ENCODE measurements around the gene EFCAB6.

The EFCAB6 gene

DNA sequence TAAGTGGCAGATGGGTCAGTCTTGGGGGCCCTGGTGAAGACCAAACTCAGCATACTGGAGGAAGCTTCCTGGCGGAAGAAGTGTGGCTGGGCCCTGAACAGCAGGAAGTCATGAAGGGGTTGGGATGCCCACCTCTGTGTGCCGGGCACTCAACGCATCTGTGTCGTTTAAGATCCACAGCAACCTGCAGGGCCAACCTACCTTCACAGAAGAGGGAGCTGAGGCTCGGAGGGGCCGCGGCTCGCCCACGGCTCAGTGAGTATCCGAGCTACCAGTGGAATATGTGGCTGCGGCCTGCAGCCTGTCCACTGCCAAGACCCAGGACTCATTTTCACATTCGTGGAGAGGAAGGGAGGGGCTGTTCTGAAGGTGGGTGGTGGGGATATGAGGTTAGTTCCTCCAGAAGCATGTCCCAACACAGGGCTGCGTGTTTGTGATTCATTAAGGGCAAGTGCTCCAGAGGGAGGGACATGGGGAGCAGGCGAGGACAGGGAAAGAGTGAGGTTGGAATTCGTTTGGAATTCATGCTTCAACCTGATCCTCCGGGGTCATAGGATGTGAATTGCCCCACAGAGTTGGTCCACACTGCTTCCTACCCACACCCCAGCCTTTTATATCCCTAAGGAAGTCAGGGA, 300.7 kb downstream of the EFCAB6 start:
- Mint-ChIP-seq H3K36me3 (ENCODE audit: low read depth) (no peaks in the 10 kb centered on the region), H3K9me3 (no peaks in the 10 kb centered on the region), H3K27ac (no peak overlapping the region), H3K27me3 (peaks cover 2% of the 10 kb centered on the region), H3K4me3 (no peak overlapping the region), H3K4me1 (ENCODE audit: low read depth) (no peaks in the 10 kb centered on the region)
- DNase-seq: no peak

- Mint-ChIP-seq H3K27me3 (no peaks in the 10 kb centered on the region), H3K4me1 (ENCODE audit: low read depth) (no peaks in the 10 kb centered on the region), H3K4me3 (no peak overlapping the region), H3K9me3 (no peaks in the 10 kb centered on the region), H3K27ac (no peak overlapping the region), H3K36me3 (ENCODE audit: low read depth) (no peaks in the 10 kb centered on the region)
- no peak for DNase-seq
Measured at GRCh38 chr22:43510281-43511070, 301.6 kb downstream of the EFCAB6 start.

DNA sequence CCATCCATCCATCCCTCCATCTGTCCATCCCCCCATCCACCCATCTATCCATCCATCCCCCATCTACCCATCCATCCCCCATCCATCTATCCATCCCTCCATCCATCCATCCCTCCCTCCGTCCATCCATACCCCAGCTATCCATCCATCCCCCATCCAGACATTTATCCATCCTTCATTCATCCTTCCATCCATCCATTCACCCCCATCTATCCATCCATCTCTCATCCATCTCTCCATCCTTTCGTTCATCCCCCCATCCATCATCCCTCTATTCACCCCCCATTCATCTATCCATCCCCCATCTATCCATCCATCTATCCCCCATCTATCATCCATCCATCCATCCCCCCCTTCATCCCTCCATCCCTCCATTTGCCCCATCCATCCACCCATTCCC, 302.8 kb downstream of the EFCAB6 start:
- Mint-ChIP-seq H3K4me1 (ENCODE audit: low read depth) (no peaks in the 10 kb centered on the region), H3K9me3 (no peaks in the 10 kb centered on the region), H3K36me3 (ENCODE audit: low read depth) (no peaks in the 10 kb centered on the region), H3K27me3 (no peaks in the 10 kb centered on the region), H3K4me3 (no peak overlapping the region), H3K27ac (no peak overlapping the region)
- DNase-seq: no peak

DNA sequence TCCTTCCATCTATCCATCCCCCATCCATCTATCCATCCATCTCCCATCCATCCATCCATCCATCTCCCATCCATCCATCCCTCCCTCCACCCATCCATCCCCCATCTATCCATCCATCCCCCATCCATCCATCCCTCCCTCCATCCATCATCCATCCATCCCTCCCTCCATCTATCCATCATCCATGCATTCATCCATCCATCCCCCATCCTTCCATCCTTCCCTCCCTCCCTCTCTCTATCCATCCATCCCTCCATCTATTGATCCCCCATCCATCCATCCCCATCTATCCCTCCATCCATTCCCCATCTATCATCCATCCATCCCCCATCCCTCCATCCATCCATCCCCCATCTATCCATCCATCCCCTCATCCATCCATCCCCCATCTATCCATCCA, 303.6 kb downstream of the EFCAB6 start:
- Mint-ChIP-seq H3K4me1 (ENCODE audit: low read depth) (no peaks in the 10 kb centered on the region), H3K27ac (no peak overlapping the region), H3K4me3 (no peak overlapping the region), H3K36me3 (ENCODE audit: low read depth) (no peaks in the 10 kb centered on the region), H3K27me3 (no peaks in the 10 kb centered on the region), H3K9me3 (no peaks in the 10 kb centered on the region)
- DNase-seq: no peak

- H3K9me3 Mint-ChIP-seq: no peaks in the 10 kb centered on the region
Measured at GRCh38 chr22:43507235-43507634, 304.9 kb downstream of the EFCAB6 start.

GRCh38 chr22:43506487-43506886, 305.6 kb downstream of the EFCAB6 start:
- no peak overlapping the region for H3K27ac Mint-ChIP-seq
- no peaks in the 10 kb centered on the region for H3K9me3 Mint-ChIP-seq
- H3K4me1 Mint-ChIP-seq (ENCODE audit: low read depth): no peaks in the 10 kb centered on the region
- DNase-seq: no peak
- no peaks in the 10 kb centered on the region for H3K27me3 Mint-ChIP-seq
- H3K4me3 Mint-ChIP-seq: no peak overlapping the region
- no peaks in the 10 kb centered on the region for H3K36me3 Mint-ChIP-seq (ENCODE audit: low read depth)

More at GRCh38 chr22:43507235-43507634, 304.9 kb downstream of the EFCAB6 start:
- DNase-seq: no peak
- Mint-ChIP-seq H3K4me1 (ENCODE audit: low read depth) (no peaks in the 10 kb centered on the region), H3K36me3 (ENCODE audit: low read depth) (no peaks in the 10 kb centered on the region), H3K4me3 (no peak overlapping the region), H3K27ac (no peak overlapping the region), H3K27me3 (no peaks in the 10 kb centered on the region)

DNA sequence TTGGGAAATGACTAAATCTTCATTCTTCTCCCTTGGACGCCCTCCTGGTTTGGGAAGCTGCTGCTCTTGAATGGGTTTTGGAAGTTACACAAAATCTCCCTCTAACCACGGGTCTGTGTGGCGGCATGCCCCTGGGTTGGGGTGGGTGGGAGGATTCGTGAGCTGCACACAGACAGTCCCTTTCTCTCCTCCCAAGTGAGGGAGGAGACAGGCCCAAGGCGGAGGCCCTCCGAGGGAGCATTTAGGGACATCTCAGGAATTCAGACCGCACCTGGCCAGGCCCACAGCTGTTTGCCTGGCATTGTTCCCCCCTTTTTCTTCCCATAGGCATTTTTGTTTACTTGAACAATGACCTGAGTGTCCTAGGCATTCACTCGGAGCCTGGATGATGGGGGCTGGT, 306.2 kb downstream of the EFCAB6 start:
- Mint-ChIP-seq H3K36me3 (ENCODE audit: low read depth) (no peaks in the 10 kb centered on the region), H3K4me1 (ENCODE audit: low read depth) (no peaks in the 10 kb centered on the region), H3K27ac (no peak overlapping the region), H3K9me3 (no peaks in the 10 kb centered on the region), H3K4me3 (no peak overlapping the region), H3K27me3 (no peaks in the 10 kb centered on the region)
- no peak for DNase-seq

DNA sequence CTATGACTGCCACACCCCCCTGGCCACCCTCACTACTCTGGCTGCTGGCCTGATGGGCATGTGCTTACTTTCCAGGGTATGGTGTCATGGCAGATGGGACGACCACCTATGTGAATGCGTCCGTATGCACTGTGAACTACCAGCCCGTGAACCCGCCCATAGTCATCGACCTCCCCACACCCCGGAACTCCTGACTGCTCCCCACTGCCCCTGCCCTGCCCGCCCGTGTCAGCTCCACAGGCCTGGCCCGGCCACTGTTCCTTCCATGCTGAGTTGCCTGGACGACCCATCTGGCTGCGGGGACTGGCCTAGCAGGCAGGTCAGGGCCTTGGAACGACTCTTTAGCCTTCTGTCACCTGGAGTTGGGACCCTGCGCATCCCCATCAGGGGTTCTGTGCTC, 306.7 kb downstream of the EFCAB6 start:
- no peaks in the 10 kb centered on the region for H3K36me3 Mint-ChIP-seq (ENCODE audit: low read depth)
- H3K9me3 Mint-ChIP-seq: no peaks in the 10 kb centered on the region
- no peak for DNase-seq
- no peaks in the 10 kb centered on the region for H3K4me1 Mint-ChIP-seq (ENCODE audit: low read depth)
- H3K4me3 Mint-ChIP-seq: no peak overlapping the region
- no peak overlapping the region for H3K27ac Mint-ChIP-seq
- no peaks in the 10 kb centered on the region for H3K27me3 Mint-ChIP-seq

DNA sequence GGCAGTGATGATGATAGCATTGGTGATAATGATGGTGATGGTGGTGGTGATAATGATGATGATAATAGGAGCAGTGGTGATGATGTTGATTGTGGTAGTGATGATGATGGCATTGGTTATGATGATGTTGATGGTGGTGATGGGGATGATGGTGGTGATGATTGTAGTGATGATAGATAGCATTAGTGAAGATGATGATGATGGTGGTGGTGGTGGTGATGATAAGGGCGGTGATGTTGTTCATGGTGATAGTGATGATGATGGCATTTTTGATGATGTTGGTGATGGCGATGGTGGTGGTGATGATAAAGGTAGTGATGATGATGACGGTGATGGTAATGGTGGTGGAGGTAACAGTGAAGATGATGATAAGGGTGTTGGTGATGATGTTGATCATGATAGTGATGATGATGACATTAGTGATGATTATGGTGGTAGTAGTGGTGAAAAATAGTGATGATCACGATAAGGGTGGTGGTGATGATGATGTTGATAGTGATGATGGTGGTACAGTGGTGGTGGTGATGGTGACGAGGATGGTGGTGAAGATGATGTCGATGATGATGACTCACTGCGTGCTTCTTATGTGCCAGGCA, 307.3 kb downstream of the EFCAB6 start:
- Mint-ChIP-seq H3K4me1 (ENCODE audit: low read depth) (no peaks in the 10 kb centered on the region), H3K4me3 (no peak overlapping the region), H3K36me3 (ENCODE audit: low read depth) (no peaks in the 10 kb centered on the region), H3K9me3 (no peaks in the 10 kb centered on the region), H3K27ac (no peak overlapping the region), H3K27me3 (no peaks in the 10 kb centered on the region)
- DNase-seq: no peak

DNA sequence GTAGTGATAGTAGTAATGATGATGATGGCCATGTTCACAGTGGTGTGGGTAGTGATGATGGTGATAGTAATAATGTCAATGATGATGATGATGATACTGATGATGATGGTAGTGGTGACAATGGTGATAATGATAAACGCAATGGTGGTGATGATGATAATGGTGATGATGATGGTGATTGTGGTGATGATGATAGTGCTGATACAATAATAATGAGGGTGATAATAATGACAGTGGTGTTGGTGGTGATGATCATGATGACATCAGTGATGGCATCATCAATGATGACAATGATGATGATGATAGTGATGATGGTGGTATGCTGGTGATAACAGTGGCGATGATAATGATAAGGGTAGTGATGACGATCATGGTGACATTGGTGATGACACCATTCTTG, 308.0 kb downstream of the EFCAB6 start:
- Mint-ChIP-seq H3K36me3 (ENCODE audit: low read depth) (no peaks in the 10 kb centered on the region), H3K27ac (no peak overlapping the region), H3K4me3 (no peak overlapping the region), H3K4me1 (ENCODE audit: low read depth) (no peaks in the 10 kb centered on the region), H3K27me3 (no peaks in the 10 kb centered on the region), H3K9me3 (no peaks in the 10 kb centered on the region)
- DNase-seq: no peak

DNA sequence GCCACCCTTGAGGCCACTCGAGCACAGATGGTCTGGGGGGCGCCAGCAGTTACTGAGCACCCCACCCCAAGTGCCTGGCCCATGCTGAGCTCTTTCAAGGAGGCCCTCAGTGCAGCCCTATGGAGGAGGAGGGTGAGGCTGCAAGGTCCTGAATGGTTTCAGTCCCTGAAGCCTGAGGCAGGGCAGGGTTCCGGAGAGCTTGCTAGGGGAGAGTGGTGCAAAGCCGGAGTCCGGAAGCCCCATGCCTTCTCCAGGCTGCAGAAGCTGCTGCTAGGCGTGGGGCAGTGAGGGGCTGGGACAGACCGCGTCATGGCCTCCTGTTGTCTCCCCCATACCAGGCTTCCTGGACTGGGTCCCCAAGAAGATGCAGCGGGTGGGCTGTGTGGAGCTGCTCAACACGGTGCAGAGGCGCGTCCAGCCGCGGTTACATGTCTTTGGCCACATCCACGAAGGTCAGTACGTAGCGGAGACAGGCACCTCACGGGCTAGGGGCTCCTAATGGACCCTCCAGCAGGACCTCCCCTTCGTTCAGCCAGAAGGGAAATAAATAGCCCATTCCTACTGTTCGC, 309.7 kb downstream of the EFCAB6 start:
- no peak overlapping the region for H3K27ac Mint-ChIP-seq
- no peaks in the 10 kb centered on the region for H3K9me3 Mint-ChIP-seq
- DNase-seq: no peak
- no peak overlapping the region for H3K4me3 Mint-ChIP-seq
- no peaks in the 10 kb centered on the region for H3K36me3 Mint-ChIP-seq (ENCODE audit: low read depth)
- no peaks in the 10 kb centered on the region for H3K27me3 Mint-ChIP-seq
- H3K4me1 Mint-ChIP-seq (ENCODE audit: low read depth): no peaks in the 10 kb centered on the region

- no peak overlapping the region for H3K27ac Mint-ChIP-seq
- no peaks in the 10 kb centered on the region for H3K4me1 Mint-ChIP-seq (ENCODE audit: low read depth)
- no peaks in the 10 kb centered on the region for H3K27me3 Mint-ChIP-seq
- no peak overlapping the region for H3K4me3 Mint-ChIP-seq
- DNase-seq: no peak
- no peaks in the 10 kb centered on the region for H3K36me3 Mint-ChIP-seq (ENCODE audit: low read depth)
- no peaks in the 10 kb centered on the region for H3K9me3 Mint-ChIP-seq
Measured at GRCh38 chr22:43501878-43502277, 310.2 kb downstream of the EFCAB6 start.

GRCh38 chr22:43500792-43501785, 311.0 kb downstream of the EFCAB6 start:
- DNase-seq: no peak
- H3K36me3 Mint-ChIP-seq (ENCODE audit: low read depth): no peaks in the 10 kb centered on the region
- H3K27ac Mint-ChIP-seq: no peak overlapping the region
- H3K9me3 Mint-ChIP-seq: no peaks in the 10 kb centered on the region
- no peaks in the 10 kb centered on the region for H3K4me1 Mint-ChIP-seq (ENCODE audit: low read depth)
- no peaks in the 10 kb centered on the region for H3K27me3 Mint-ChIP-seq
- H3K4me3 Mint-ChIP-seq: no peak overlapping the region

DNA sequence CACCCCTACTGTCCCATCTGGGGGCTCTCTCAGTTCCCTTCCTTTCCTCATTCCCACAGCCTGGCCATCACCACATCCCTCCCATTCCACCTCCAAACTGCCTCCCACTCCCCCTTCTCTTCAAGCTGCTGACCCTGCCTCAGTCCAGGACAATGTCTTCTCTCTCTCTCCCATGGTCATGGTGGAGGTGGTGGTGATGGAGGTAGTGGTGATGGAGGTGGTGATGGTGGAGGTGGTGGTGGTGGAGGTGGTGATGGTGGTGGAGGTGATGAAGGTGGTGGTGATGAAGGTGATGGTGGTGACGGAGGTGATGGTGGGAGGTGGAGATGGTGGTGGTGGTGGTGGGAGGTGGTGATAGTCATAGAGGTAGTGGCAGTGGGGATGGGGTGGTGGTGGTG, 313.2 kb downstream of the EFCAB6 start:
- H3K27me3 Mint-ChIP-seq: peaks cover 3% of the 10 kb centered on the region
- DNase-seq: no peak
- H3K27ac Mint-ChIP-seq: no peak overlapping the region
- no peaks in the 10 kb centered on the region for H3K9me3 Mint-ChIP-seq
- no peak overlapping the region for H3K4me3 Mint-ChIP-seq
- H3K36me3 Mint-ChIP-seq (ENCODE audit: low read depth): no peaks in the 10 kb centered on the region
- H3K4me1 Mint-ChIP-seq (ENCODE audit: low read depth): no peaks in the 10 kb centered on the region

Data from activated T-cell treated with anti-CD3 and anti-CD28 coated beads, Interleukin-2, amount 50 U/mL, for 24 hours (primary cell).